Nephron (organoid): ENCODE measurements around the gene FMNL2.

Experiments
- H3K27ac Mint-ChIP-seq, 3 experiments: 2 replicates each; pipeline ENCODE4 v1.8.0; 2020; ENCODE audit warnings: mixed read lengths in 3 of 3, mild to moderate bottlenecking in 2 of 3, moderate library complexity in 1 of 3
- H3K27me3 Mint-ChIP-seq: 2 replicates; pipeline ENCODE4 v1.8.0; 2021; ENCODE audit warnings: low read depth, mild to moderate bottlenecking, moderate library complexity, mixed read lengths
- H3K36me3 Mint-ChIP-seq: 2 replicates; pipeline ENCODE4 v1.8.0; 2020; ENCODE audit warnings: low read depth, mixed read lengths
- H3K4me1 Mint-ChIP-seq: 2 replicates; pipeline ENCODE4 v1.8.0; 2020; ENCODE audit warnings: mixed read lengths
- H3K4me3 Mint-ChIP-seq, 3 experiments: 2 replicates each; pipeline ENCODE4 v1.8.0; 2020; ENCODE audit warnings: mild to moderate bottlenecking in 3 of 3, mixed read lengths in 3 of 3, moderate library complexity in 2 of 3
- H3K9me3 Mint-ChIP-seq: 2 replicates; pipeline ENCODE4 v1.8.0; 2020; ENCODE audit warnings: mixed read lengths
- CTCF ChIP-seq, 3 experiments: fragments of 200-600 bp; sonication (generic); IDR thresholded peaks; one replicate each; pipeline ENCODE4 v1.5.0; 2021; ENCODE audit warnings: antibody characterized with exemption in 3 of 3; ENCODE audit not compliant: unreplicated experiment in 3 of 3

The FMNL2 gene

GRCh38 chr2:152563764-152564163, 228.8 kb downstream of the FMNL2 start:
- Mint-ChIP-seq H3K36me3 (peaks cover 50% of the 10 kb centered on the region), H3K27me3 (peaks cover 3% of the 10 kb centered on the region), H3K4me3 (peak overlapping the region in 1 of 3 experiments; percentile 2), H3K9me3 (no peaks in the 10 kb centered on the region), H3K27ac (peak overlapping the region; percentile 37 to 54 (median 38)), H3K4me1 (peaks cover 75% of the 10 kb centered on the region)
- no peak for TF ChIP-seq CTCF (IDR thresholded peaks at IDR 0.05; ENCODE audit: unreplicated experiment in 3 of 3)

GRCh38 chr2:152564754-152565551, 230.0 kb downstream of the FMNL2 start:
- peaks cover 43% of the 10 kb centered on the region for H3K36me3 Mint-ChIP-seq
- H3K27ac Mint-ChIP-seq, result peak overlapping the region in 1 of 3 experiments; percentile 24
- H3K4me1 Mint-ChIP-seq, result peaks cover 69% of the 10 kb centered on the region
- no peak overlapping the region for H3K4me3 Mint-ChIP-seq
- H3K27me3 Mint-ChIP-seq, result peaks cover 3% of the 10 kb centered on the region
- H3K9me3 Mint-ChIP-seq, result no peaks in the 10 kb centered on the region
- no peak for TF ChIP-seq CTCF (IDR thresholded peaks at IDR 0.05; ENCODE audit: unreplicated experiment in 3 of 3)

GRCh38 chr2:152565884-152566727, 231.1 kb downstream of the FMNL2 start:
- TF ChIP-seq CTCF (IDR thresholded peaks at IDR 0.05; ENCODE audit: unreplicated experiment in 3 of 3), result no peak
- peak overlapping the region; percentile 28 to 57 (median 44) for H3K27ac Mint-ChIP-seq
- no peak overlapping the region for H3K4me3 Mint-ChIP-seq
- no peaks in the 10 kb centered on the region for H3K9me3 Mint-ChIP-seq
- peaks cover 69% of the 10 kb centered on the region for H3K4me1 Mint-ChIP-seq
- peaks cover 32% of the 10 kb centered on the region for H3K36me3 Mint-ChIP-seq
- peaks cover 3% of the 10 kb centered on the region for H3K27me3 Mint-ChIP-seq

GRCh38 chr2:152566728-152567069, 231.7 kb downstream of the FMNL2 start:
- TF ChIP-seq CTCF (IDR thresholded peaks at IDR 0.05; ENCODE audit: unreplicated experiment in 3 of 3), result no peak
- Mint-ChIP-seq H3K4me1 (peaks cover 69% of the 10 kb centered on the region), H3K27me3 (peaks cover 3% of the 10 kb centered on the region), H3K9me3 (no peaks in the 10 kb centered on the region), H3K36me3 (peaks cover 28% of the 10 kb centered on the region), H3K4me3 (no peak overlapping the region), H3K27ac (peak overlapping the region; percentile 28 to 57 (median 44))

GRCh38 chr2:152568531-152568930, 233.6 kb downstream of the FMNL2 start:
- Mint-ChIP-seq H3K27ac (no peak overlapping the region), H3K9me3 (no peaks in the 10 kb centered on the region)

More at GRCh38 chr2:152568531-152568930, 233.6 kb downstream of the FMNL2 start:
- Mint-ChIP-seq H3K4me3 (no peak overlapping the region), H3K4me1 (peaks cover 59% of the 10 kb centered on the region), H3K27me3 (peaks cover 3% of the 10 kb centered on the region), H3K36me3 (peaks cover 17% of the 10 kb centered on the region)
- no peak for TF ChIP-seq CTCF (IDR thresholded peaks at IDR 0.05; ENCODE audit: unreplicated experiment in 3 of 3)
